OCI-LY1 (cell line): ENCODE measurements around the gene FAXDC2.

Source experiments
- H2AFZ ChIP-seq: fragments of 200-600 bp; sonication (generic), shearing (Covaris generic); 2 replicates; pipeline ENCODE4 v1.6.0; 2014; ENCODE audit warnings: antibody characterized with exemption, mild to moderate bottlenecking, low read length
- H3F3A ChIP-seq: fragments of 200-600 bp; sonication (generic), shearing (Covaris generic); 2 replicates; pipeline ENCODE4 v1.6.0; 2014; ENCODE audit warnings: mild to moderate bottlenecking, antibody characterized with exemption, low read length, moderate library complexity; ENCODE audit not compliant: insufficient read depth
- H3K27ac ChIP-seq: fragments of 200-600 bp; sonication (generic); 2 replicates; pipeline ENCODE4 v1.5.1; 2014; ENCODE audit warnings: low read length, mixed run types, mild to moderate bottlenecking, low read depth; ENCODE audit not compliant: poor library complexity, severe bottlenecking
- H3K27me3 ChIP-seq: fragments of 200-600 bp; sonication (generic); 2 replicates; pipeline ENCODE4 v1.6.0; 2014; ENCODE audit warnings: antibody characterized with exemption, mild to moderate bottlenecking, low read length, moderate library complexity; ENCODE audit not compliant: insufficient read depth
- H3K36me3 ChIP-seq: fragments of 200-600 bp; sonication (generic); 2 replicates; pipeline ENCODE4 v1.6.1; 2014; ENCODE audit warnings: mild to moderate bottlenecking, antibody characterized with exemption, low read length, moderate library complexity, mixed read lengths; ENCODE audit not compliant: insufficient read depth
- H3K4me1 ChIP-seq: fragments of 200-600 bp; sonication (generic); 2 replicates; pipeline ENCODE4 v1.5.1; 2014; ENCODE audit warnings: mild to moderate bottlenecking, low read length, moderate library complexity; ENCODE audit not compliant: insufficient read depth, severe bottlenecking
- H3K4me2 ChIP-seq: fragments of 200-600 bp; sonication (generic), shearing (Covaris generic); 2 replicates; pipeline ENCODE4 v1.6.1; 2014; ENCODE audit warnings: low read length
- H3K4me3 ChIP-seq: fragments of 200-600 bp; sonication (generic); 2 replicates; pipeline ENCODE4 v1.5.1; 2014; ENCODE audit warnings: low read length, low read depth, mild to moderate bottlenecking, mixed read lengths; ENCODE audit not compliant: poor library complexity, severe bottlenecking
- H3K79me2 ChIP-seq: fragments of 200-600 bp; shearing (Covaris generic); 2 replicates; pipeline ENCODE4 v1.6.1; 2016; ENCODE audit warnings: mixed run types, low read length, mixed read lengths; ENCODE audit not compliant: insufficient read depth
- H3K9ac ChIP-seq: fragments of 200-600 bp; sonication (generic), shearing (Covaris generic); 2 replicates; pipeline ENCODE4 v1.6.1; 2014; ENCODE audit warnings: mild to moderate bottlenecking, low read length, mixed read lengths
- H3K9me2 ChIP-seq: fragments of 200-600 bp; sonication (generic), shearing (Covaris generic); 2 replicates; pipeline ENCODE4 v1.6.1; 2014; ENCODE audit warnings: low read depth, mild to moderate bottlenecking, low read length, mixed read lengths
- H3K9me3 ChIP-seq: fragments of 200-600 bp; shearing (Covaris generic); 2 replicates; pipeline ENCODE4 v1.6.1; 2014; ENCODE audit warnings: low read length, mixed read lengths
- H4K20me1 ChIP-seq: fragments of 200-600 bp; sonication (generic), shearing (Covaris generic); 2 replicates; pipeline ENCODE4 v1.6.0; 2016; ENCODE audit warnings: mild to moderate bottlenecking, low read length; ENCODE audit not compliant: insufficient read depth
- EZH2 ChIP-seq: fragments of 200-600 bp; sonication (generic), shearing (Covaris generic); IDR thresholded peaks from 2 replicates; pipeline ENCODE4 v1.8.0; 2017; ENCODE audit warnings: borderline replicate concordance, mixed run types, mild to moderate bottlenecking, antibody characterized with exemption, low read length, moderate library complexity, mixed read lengths
- TF ChIP-seq, protein P1 (sequence below): fragments of 200-600 bp; sonication (generic), shearing (Covaris generic); IDR thresholded peaks from 2 replicates; pipeline ENCODE4 v1.5.1; 2017; ENCODE audit warnings: mild to moderate bottlenecking, antibody characterized with exemption, low read length, moderate library complexity, mixed read lengths

Gene FAXDC2, protein sequence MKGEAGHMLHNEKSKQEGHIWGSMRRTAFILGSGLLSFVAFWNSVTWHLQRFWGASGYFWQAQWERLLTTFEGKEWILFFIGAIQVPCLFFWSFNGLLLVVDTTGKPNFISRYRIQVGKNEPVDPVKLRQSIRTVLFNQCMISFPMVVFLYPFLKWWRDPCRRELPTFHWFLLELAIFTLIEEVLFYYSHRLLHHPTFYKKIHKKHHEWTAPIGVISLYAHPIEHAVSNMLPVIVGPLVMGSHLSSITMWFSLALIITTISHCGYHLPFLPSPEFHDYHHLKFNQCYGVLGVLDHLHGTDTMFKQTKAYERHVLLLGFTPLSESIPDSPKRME

DNA sequence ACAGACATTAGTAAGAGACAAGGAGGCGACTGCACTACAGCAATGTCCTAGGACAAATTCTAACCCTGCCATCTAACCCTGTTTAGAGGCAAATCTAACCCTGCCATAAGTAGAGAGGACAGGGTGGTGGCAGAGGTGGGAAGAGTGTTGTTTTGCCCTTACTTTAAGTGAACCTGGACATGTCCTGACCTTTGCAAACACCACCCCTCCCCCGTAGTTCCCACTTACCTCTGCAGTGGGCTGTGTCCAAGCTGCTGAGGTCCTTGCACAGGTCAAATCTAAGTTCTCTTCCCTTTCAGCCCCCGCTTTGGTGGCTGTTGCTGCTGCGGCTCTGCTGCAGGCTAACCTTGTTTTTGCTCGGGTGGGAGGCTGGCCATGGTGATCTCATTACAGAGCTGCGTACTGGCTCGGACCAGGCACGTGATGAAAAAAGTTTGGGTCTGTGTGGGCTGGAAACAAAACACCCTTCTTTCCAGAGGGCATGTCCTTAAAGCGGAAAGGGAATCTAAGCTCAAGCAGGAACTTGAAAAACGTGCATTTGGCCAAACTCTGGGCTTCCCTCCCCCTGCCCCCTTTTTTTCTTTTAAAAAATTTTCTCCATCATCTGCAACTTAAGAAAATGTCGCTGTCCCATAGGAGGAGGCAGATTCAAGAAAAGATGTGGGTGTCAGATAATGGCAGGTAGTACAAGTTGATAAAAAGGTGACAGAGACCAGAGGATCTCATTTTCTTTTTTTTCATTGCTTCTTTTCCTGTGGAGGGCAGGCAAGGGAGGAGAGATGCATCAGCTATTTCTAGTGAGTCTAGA lies at the start of gene FAXDC2:
FAXDC2 (minus strand) TSS at position 349 of the 808 bp plus-strand sequence. CDS start 12,425 bp downstream, outside the sequence.
- Histone ChIP-seq H3K4me1 (no peaks in the 10 kb centered on the region), H3K79me2 (no peaks in the 10 kb centered on the region), H3K36me3 (no peaks in the 10 kb centered on the region), H3K27ac (no peak within 1 kb of the TSS), H3K9me3 (no peaks in the 10 kb centered on the region), H3F3A (no peaks in the 10 kb centered on the region), H3K4me2 (no peak within 1 kb of the TSS), H3K4me3 (no peak within 1 kb of the TSS), H3K9me2 (no peaks in the 10 kb centered on the region), H3K9ac (no peak within 1 kb of the TSS), H3K27me3 (no peaks in the 10 kb centered on the region), H2AFZ (no peak within 1 kb of the TSS), H4K20me1 (no peaks in the 10 kb centered on the region)
- TF ChIP-seq, protein P1, sequence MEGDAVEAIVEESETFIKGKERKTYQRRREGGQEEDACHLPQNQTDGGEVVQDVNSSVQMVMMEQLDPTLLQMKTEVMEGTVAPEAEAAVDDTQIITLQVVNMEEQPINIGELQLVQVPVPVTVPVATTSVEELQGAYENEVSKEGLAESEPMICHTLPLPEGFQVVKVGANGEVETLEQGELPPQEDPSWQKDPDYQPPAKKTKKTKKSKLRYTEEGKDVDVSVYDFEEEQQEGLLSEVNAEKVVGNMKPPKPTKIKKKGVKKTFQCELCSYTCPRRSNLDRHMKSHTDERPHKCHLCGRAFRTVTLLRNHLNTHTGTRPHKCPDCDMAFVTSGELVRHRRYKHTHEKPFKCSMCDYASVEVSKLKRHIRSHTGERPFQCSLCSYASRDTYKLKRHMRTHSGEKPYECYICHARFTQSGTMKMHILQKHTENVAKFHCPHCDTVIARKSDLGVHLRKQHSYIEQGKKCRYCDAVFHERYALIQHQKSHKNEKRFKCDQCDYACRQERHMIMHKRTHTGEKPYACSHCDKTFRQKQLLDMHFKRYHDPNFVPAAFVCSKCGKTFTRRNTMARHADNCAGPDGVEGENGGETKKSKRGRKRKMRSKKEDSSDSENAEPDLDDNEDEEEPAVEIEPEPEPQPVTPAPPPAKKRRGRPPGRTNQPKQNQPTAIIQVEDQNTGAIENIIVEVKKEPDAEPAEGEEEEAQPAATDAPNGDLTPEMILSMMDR = no peak
- no peak for TF ChIP-seq EZH2

- H3K36me3 ChIP-seq = peaks cover 95% of the 10 kb centered on the region
Measured at GRCh38 chr5:154900066-154900465, 49.7 kb upstream of the FAXDC2 start.

GRCh38 chr5:154899151-154899816 lies 48.9 kb upstream of the FAXDC2 start:
- H3K27me3 ChIP-seq = no peaks in the 10 kb centered on the region
- H3K36me3 ChIP-seq = peaks cover 91% of the 10 kb centered on the region

More at GRCh38 chr5:154900066-154900465, 49.7 kb upstream of the FAXDC2 start:
- H3K9me3 ChIP-seq = no peaks in the 10 kb centered on the region
- H4K20me1 ChIP-seq = no peaks in the 10 kb centered on the region
- no peaks in the 10 kb centered on the region for H3K79me2 ChIP-seq
- no peak overlapping the region for H3K4me2 ChIP-seq
- no peak overlapping the region for H3K27ac ChIP-seq
- H3F3A ChIP-seq = no peaks in the 10 kb centered on the region
- no peak overlapping the region for H2AFZ ChIP-seq
- H3K9ac ChIP-seq = no peak overlapping the region
- H3K9me2 ChIP-seq = no peaks in the 10 kb centered on the region
- TF ChIP-seq EZH2 = no peak
- TF ChIP-seq, protein P1 = no peak
- no peak overlapping the region for H3K4me3 ChIP-seq
- no peaks in the 10 kb centered on the region for H3K27me3 ChIP-seq
- no peaks in the 10 kb centered on the region for H3K4me1 ChIP-seq

More at GRCh38 chr5:154899151-154899816, 48.9 kb upstream of the FAXDC2 start:
- H4K20me1 ChIP-seq = no peaks in the 10 kb centered on the region
- H3K4me2 ChIP-seq = no peak overlapping the region
- H2AFZ ChIP-seq = no peak overlapping the region
- TF ChIP-seq, protein P1 = no peak
- TF ChIP-seq EZH2 = no peak
- H3K27ac ChIP-seq = no peak overlapping the region
- H3K9me3 ChIP-seq = no peaks in the 10 kb centered on the region
- H3K79me2 ChIP-seq = no peaks in the 10 kb centered on the region
- H3K4me3 ChIP-seq = no peak overlapping the region
- H3F3A ChIP-seq = no peaks in the 10 kb centered on the region
- no peaks in the 10 kb centered on the region for H3K4me1 ChIP-seq
- H3K9ac ChIP-seq = no peak overlapping the region
- H3K9me2 ChIP-seq = no peaks in the 10 kb centered on the region
